Measurements from ENCODE around the gene SLC2A13. TPM values are rescaled to one million over a fixed set of nuclear protein-coding genes. Genes with fewer than 3 reads are reported as not detected.

Gene SLC2A13
- total and polyA plus RNA-seq, 8 donors, result 0.93 to 87.5 (median 4.0) TPM

DNA sequence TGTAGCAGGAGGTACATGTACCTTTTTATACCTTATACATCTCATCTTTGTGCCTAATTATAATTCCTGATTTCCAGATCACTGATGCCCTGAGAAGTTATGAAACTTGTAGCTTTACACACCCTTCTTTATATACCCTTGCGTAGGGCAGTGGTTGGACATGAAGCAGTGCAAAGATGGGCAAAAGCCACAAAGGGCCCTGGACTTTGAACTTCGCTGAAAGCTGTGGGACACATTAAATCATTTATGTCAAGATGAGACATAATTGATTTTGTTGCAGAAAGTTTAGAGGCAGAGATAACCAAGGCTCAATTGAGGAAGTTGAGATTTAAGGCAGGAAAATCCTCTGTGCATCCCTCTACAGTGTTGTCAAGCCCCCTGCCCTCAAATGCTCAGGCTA is 170.0 kb downstream of the SLC2A13 start:
- DNase-seq, result no peak
- intact Hi-C loops (cut with DNase I; ENCODE audit: low total_unique reads), result no loop called here
- Histone ChIP-seq H3K27me3 (no peaks in the 10 kb centered on the region), H3K4me1 (peaks cover 0 to 8% (median 5%) of the 10 kb centered on the region in 4 donors), H3K9me3 (no peaks in the 10 kb centered on the region), H3K36me3 (no peaks in the 10 kb centered on the region), H3K4me3 (no peak overlapping the region), H3K27ac (no peak overlapping the region)
- TF ChIP-seq POLR2AphosphoS5 (IDR thresholded peaks at IDR 0.05), result no peak
- no peak for TF ChIP-seq EP300 (IDR thresholded peaks at IDR 0.05)
- TF ChIP-seq, protein P1, sequence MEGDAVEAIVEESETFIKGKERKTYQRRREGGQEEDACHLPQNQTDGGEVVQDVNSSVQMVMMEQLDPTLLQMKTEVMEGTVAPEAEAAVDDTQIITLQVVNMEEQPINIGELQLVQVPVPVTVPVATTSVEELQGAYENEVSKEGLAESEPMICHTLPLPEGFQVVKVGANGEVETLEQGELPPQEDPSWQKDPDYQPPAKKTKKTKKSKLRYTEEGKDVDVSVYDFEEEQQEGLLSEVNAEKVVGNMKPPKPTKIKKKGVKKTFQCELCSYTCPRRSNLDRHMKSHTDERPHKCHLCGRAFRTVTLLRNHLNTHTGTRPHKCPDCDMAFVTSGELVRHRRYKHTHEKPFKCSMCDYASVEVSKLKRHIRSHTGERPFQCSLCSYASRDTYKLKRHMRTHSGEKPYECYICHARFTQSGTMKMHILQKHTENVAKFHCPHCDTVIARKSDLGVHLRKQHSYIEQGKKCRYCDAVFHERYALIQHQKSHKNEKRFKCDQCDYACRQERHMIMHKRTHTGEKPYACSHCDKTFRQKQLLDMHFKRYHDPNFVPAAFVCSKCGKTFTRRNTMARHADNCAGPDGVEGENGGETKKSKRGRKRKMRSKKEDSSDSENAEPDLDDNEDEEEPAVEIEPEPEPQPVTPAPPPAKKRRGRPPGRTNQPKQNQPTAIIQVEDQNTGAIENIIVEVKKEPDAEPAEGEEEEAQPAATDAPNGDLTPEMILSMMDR (IDR thresholded peaks at IDR 0.05), result no peak
- TF ChIP-seq POLR2A (IDR thresholded peaks at IDR 0.05), result no peak
- 91 to 99% (median 94%) methylated on average over 2 of the region's 2 CpGs for WGBS, 5 donors

DNA sequence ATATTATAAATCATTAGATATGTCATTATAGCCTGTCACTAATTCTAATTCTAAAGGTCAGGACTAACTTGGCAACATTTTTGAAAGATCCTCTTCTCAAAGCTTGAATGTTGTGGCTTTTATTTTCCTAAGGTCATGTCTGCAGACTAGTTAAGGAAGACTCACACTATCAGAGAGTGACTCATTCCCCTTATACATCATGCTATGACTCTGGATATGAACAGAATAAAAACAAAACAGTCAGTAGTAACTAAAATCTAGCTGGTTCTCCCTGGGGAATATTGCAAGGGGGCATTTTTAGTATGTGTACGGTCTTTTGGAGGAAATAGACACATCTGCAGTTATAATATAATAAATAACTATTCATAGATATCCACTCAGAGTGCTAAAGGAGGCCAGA is 170.6 kb downstream of the SLC2A13 start:
- WGBS, 5 donors, result 75 to 91% (median 86%) methylated on average over 1 of the region's 1 CpG
- peaks cover 0 to 8% (median 5%) of the 10 kb centered on the region in 4 donors for H3K4me1 ChIP-seq
- no peak overlapping the region for H3K4me3 ChIP-seq
- TF ChIP-seq POLR2A (IDR thresholded peaks at IDR 0.05) (no peak), POLR2AphosphoS5 (IDR thresholded peaks at IDR 0.05) (no peak), EP300 (IDR thresholded peaks at IDR 0.05) (no peak)
- TF ChIP-seq, protein P1 (IDR thresholded peaks at IDR 0.05), result no peak
- DNase-seq, result no peak
- H3K27ac ChIP-seq, result no peak overlapping the region
- no peaks in the 10 kb centered on the region for H3K27me3 ChIP-seq
- no peaks in the 10 kb centered on the region for H3K36me3 ChIP-seq
- intact Hi-C loops (cut with DNase I; ENCODE audit: low total_unique reads), result no loop called here
- H3K9me3 ChIP-seq, result no peaks in the 10 kb centered on the region

DNA sequence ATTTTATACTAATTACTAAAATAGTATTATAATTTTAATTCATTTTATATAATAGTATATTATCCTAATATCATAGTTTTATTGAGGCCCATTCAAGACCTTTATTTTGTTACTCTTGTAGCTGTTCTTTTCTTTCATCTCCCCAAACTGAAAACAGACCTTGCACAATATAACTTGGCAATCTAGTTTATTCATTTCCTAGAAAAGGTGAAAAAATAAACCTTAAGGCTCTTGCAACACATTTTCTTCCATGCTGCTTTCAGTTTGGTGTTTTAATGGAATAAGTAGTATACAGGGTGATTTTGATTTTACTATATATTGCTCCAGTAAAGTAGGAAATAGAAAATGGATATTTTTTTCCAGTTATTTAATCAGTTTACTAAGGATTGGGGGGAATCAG is 174.0 kb downstream of the SLC2A13 start:
- no peak for TF ChIP-seq POLR2AphosphoS5 (IDR thresholded peaks at IDR 0.05)
- intact Hi-C loops (cut with DNase I; ENCODE audit: low total_unique reads), result no loop called here
- no peak overlapping the region for H3K27ac ChIP-seq
- DNase-seq, result no peak
- no peaks in the 10 kb centered on the region for H3K27me3 ChIP-seq
- H3K4me1 ChIP-seq, result peaks cover 0 to 8% (median 5%) of the 10 kb centered on the region in 4 donors
- H3K4me3 ChIP-seq, result no peak overlapping the region
- no peaks in the 10 kb centered on the region for H3K9me3 ChIP-seq
- H3K36me3 ChIP-seq, result no peaks in the 10 kb centered on the region

DNA sequence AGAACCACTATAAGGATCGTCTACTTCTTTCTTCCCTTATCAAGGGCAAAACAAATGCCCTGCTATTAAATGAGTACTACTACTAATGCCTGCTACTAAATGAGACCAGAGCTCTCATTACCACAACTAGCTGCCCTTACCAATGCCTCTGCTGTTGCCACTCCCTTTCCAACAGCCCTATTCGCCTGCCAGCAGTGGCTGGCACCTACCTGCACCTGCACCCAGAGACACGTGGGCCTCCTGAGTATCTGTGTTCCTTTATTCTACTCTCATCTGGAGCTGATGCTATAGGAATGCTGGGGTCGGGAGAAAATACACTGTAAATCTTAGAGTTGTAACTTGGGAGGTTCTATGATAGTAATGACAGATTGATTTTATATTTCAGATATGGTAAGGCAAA is 174.7 kb downstream of the SLC2A13 start:
- Histone ChIP-seq H3K4me3 (no peak overlapping the region), H3K9me3 (no peaks in the 10 kb centered on the region), H3K27ac (no peak overlapping the region), H3K36me3 (no peaks in the 10 kb centered on the region), H3K4me1 (peaks cover 0 to 8% (median 5%) of the 10 kb centered on the region in 4 donors), H3K27me3 (no peaks in the 10 kb centered on the region)
- no peak for DNase-seq
- WGBS, 5 donors, result 24 to 61% (median 41%) methylated on average over 4 of the region's 4 CpGs
- intact Hi-C loops (cut with DNase I; ENCODE audit: low total_unique reads), result no loop called here
- TF ChIP-seq EP300 (IDR thresholded peaks at IDR 0.05) (no peak), POLR2AphosphoS5 (IDR thresholded peaks at IDR 0.05) (no peak)
- TF ChIP-seq, protein P1 (IDR thresholded peaks at IDR 0.05), result no peak

DNA sequence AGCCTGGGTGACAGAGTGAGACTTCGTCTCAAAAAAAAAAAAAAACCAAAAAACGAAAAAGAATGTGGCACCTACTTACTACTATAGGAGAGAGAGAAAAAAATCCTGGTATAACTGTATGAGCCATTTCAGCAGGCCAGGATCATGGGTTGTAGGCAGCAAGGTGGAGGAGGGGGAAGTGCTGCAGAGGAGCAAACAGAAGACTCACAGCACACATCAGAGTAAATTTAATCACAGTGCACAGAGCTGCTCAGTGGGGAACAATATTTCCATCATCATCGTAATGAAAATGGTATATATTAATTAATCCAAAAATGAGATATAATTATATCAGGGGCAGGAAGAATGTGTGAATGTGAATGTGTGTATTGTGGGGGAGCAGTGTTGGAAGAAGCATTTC is 175.8 kb downstream of the SLC2A13 start:
- WGBS, 5 donors, result 68 to 88% (median 83%) methylated on average over 3 of the region's 3 CpGs
- no peak for DNase-seq
- H3K36me3 ChIP-seq, result no peaks in the 10 kb centered on the region
- intact Hi-C loops (cut with DNase I; ENCODE audit: low total_unique reads), result no loop called here
- no peaks in the 10 kb centered on the region for H3K27me3 ChIP-seq
- H3K27ac ChIP-seq, result no peak overlapping the region
- H3K4me1 ChIP-seq, result peaks cover 0 to 8% (median 5%) of the 10 kb centered on the region in 4 donors
- TF ChIP-seq POLR2A (IDR thresholded peaks at IDR 0.05) (no peak), POLR2AphosphoS5 (IDR thresholded peaks at IDR 0.05) (no peak), EP300 (IDR thresholded peaks at IDR 0.05) (no peak)
- TF ChIP-seq, protein P1 (IDR thresholded peaks at IDR 0.05), result no peak
- no peak overlapping the region for H3K4me3 ChIP-seq
- no peaks in the 10 kb centered on the region for H3K9me3 ChIP-seq
